Urinary bladder (tissue), 4 donors: Measurements from ENCODE around the gene ITPR2. TPM values are rescaled to one million over a fixed set of nuclear protein-coding genes. Genes with fewer than 3 reads are reported as not detected.

ENCODE experiments used
- DNase-seq: peaks from one replicate; pipeline ENCODE4 v3.0.0-alpha.2; 2015; ENCODE audit errors: extremely low spot score
- H3K27ac ChIP-seq: one replicate; pipeline ENCODE4 v1.5.1; 2013; ENCODE audit warnings: low read depth, mild to moderate bottlenecking, moderate library complexity
- H3K36me3 ChIP-seq: one replicate; pipeline ENCODE4 v1.6.1; 2013; ENCODE audit warnings: mild to moderate bottlenecking, moderate library complexity; ENCODE audit not compliant: insufficient read depth
- H3K4me1 ChIP-seq: one replicate; pipeline ENCODE4 v1.6.1; 2013; ENCODE audit warnings: mild to moderate bottlenecking, moderate library complexity; ENCODE audit not compliant: insufficient read depth
- H3K4me3 ChIP-seq: one replicate; pipeline ENCODE4 v1.5.1; 2013; ENCODE audit warnings: low read depth, low read length
- WGBS: extraction: QIAGEN DNeasy Blood & Tissue Kit; methylation state at CpG from one replicate; pipeline ENCODE4 v1.1.7; 2013; 5-methylcytosine and 5-hydroxymethylcytosine counted together
- polyA plus RNA-seq: library from polyadenylated mRNA; stranded (reverse); fragments of 200-250 nt; gene quantifications from one replicate; pipeline ENCODE4 v1.2.3, GENCODE V29; 2013
- total RNA-seq: library from RNA; depleted of rRNA; stranded (reverse); fragments of >200 nt; gene quantifications from one replicate; pipeline ENCODE4 v1.2.3, GENCODE V29; 2014
- donor health status: healthy with polysubstance abuse.
- donor health status: healthy.

ITPR2 gene
- total and polyA plus RNA-seq, 2 donors = 5.6 to 48.2 TPM

GRCh38 chr12:26399381-26399780 is 433.6 kb downstream of the ITPR2 start:
- peaks cover 2% of the 10 kb centered on the region for H3K36me3 ChIP-seq
- WGBS = 90% methylated on average over 1 of the region's 1 CpG

GRCh38 chr12:26396402-26396801 is 436.6 kb downstream of the ITPR2 start:
- no peak overlapping the region for H3K27ac ChIP-seq
- H3K4me1 ChIP-seq = no peaks in the 10 kb centered on the region
- DNase-seq = no peak
- H3K4me3 ChIP-seq = no peak overlapping the region
- H3K36me3 ChIP-seq = no peaks in the 10 kb centered on the region
- 89% methylated on average over 3 of the region's 3 CpGs for WGBS

More at GRCh38 chr12:26399381-26399780, 433.6 kb downstream of the ITPR2 start:
- Histone ChIP-seq H3K27ac (no peak overlapping the region), H3K4me1 (no peaks in the 10 kb centered on the region), H3K4me3 (no peak overlapping the region)
- DNase-seq = no peak

GRCh38 chr12:26389343-26389742 is 443.7 kb downstream of the ITPR2 start:
- Histone ChIP-seq H3K27ac (no peak overlapping the region), H3K4me3 (no peak overlapping the region), H3K4me1 (no peaks in the 10 kb centered on the region), H3K36me3 (peaks cover 2% of the 10 kb centered on the region)
- 91% methylated on average over 1 of the region's 1 CpG for WGBS
- no peak for DNase-seq

GRCh38 chr12:26384536-26384935 is 448.5 kb downstream of the ITPR2 start:
- DNase-seq = no peak
- Histone ChIP-seq H3K4me1 (no peaks in the 10 kb centered on the region), H3K27ac (no peak overlapping the region), H3K4me3 (no peak overlapping the region), H3K36me3 (peaks cover 2% of the 10 kb centered on the region)
- WGBS = 78% methylated on average over 1 of the region's 1 CpG

- peaks cover 2% of the 10 kb centered on the region for H3K36me3 ChIP-seq
- no peak overlapping the region for H3K4me3 ChIP-seq
- WGBS = 100% methylated on average over 1 of the region's 1 CpG
- H3K27ac ChIP-seq = no peak overlapping the region
- DNase-seq = no peak
- no peaks in the 10 kb centered on the region for H3K4me1 ChIP-seq
These were observed 450.0 kb downstream of the ITPR2 start for GRCh38 chr12:26383041-26383440.

- no peak overlapping the region for H3K4me3 ChIP-seq
- no peaks in the 10 kb centered on the region for H3K36me3 ChIP-seq
- DNase-seq = no peak
- no peaks in the 10 kb centered on the region for H3K4me1 ChIP-seq
- WGBS = 45% methylated on average over 1 of the region's 1 CpG
- H3K27ac ChIP-seq = no peak overlapping the region
These were observed 452.1 kb downstream of the ITPR2 start for GRCh38 chr12:26380897-26381296.

GRCh38 chr12:26379777-26380467 is 453.1 kb downstream of the ITPR2 start:
- Histone ChIP-seq H3K4me1 (no peaks in the 10 kb centered on the region), H3K36me3 (no peaks in the 10 kb centered on the region), H3K27ac (no peak overlapping the region), H3K4me3 (no peak overlapping the region)
- 93% methylated on average over 2 of the region's 2 CpGs for WGBS
- no peak for DNase-seq

GRCh38 chr12:26378711-26379110 is 454.3 kb downstream of the ITPR2 start:
- no peaks in the 10 kb centered on the region for H3K4me1 ChIP-seq
- no peak overlapping the region for H3K4me3 ChIP-seq
- DNase-seq = no peak
- H3K36me3 ChIP-seq = no peaks in the 10 kb centered on the region
- WGBS = 77% methylated on average over 6 of the region's 6 CpGs
- no peak overlapping the region for H3K27ac ChIP-seq

- no peak overlapping the region for H3K4me3 ChIP-seq
- no peak for DNase-seq
- H3K4me1 ChIP-seq = no peaks in the 10 kb centered on the region
- 56% methylated on average over 2 of the region's 2 CpGs for WGBS
- no peak overlapping the region for H3K27ac ChIP-seq
- H3K36me3 ChIP-seq = no peaks in the 10 kb centered on the region
These were observed 457.9 kb downstream of the ITPR2 start for GRCh38 chr12:26374934-26375680.

- Histone ChIP-seq H3K36me3 (no peaks in the 10 kb centered on the region), H3K27ac (peak overlapping the region; percentile 43), H3K4me1 (no peaks in the 10 kb centered on the region), H3K4me3 (no peak overlapping the region)
- WGBS = 86% methylated on average over 7 of the region's 7 CpGs
- peak; percentile 48 for DNase-seq
These were observed 459.1 kb downstream of the ITPR2 start for GRCh38 chr12:26373606-26374495.

- DNase-seq = no peak
- H3K4me3 ChIP-seq = no peak overlapping the region
- 89% methylated on average over 6 of the region's 6 CpGs for WGBS
These were observed 460.1 kb downstream of the ITPR2 start for GRCh38 chr12:26372866-26373265.

GRCh38 chr12:26370098-26370497 is 462.9 kb downstream of the ITPR2 start:
- H3K36me3 ChIP-seq = no peaks in the 10 kb centered on the region
- 91% methylated on average over 2 of the region's 2 CpGs for WGBS
- no peak overlapping the region for H3K27ac ChIP-seq

More at GRCh38 chr12:26372866-26373265, 460.1 kb downstream of the ITPR2 start:
- Histone ChIP-seq H3K36me3 (no peaks in the 10 kb centered on the region), H3K4me1 (no peaks in the 10 kb centered on the region), H3K27ac (no peak overlapping the region)

GRCh38 chr12:26369588-26369987 is 463.4 kb downstream of the ITPR2 start:
- WGBS = 62% methylated on average over 4 of the region's 4 CpGs
- no peak for DNase-seq
- Histone ChIP-seq H3K36me3 (no peaks in the 10 kb centered on the region), H3K4me3 (no peak overlapping the region), H3K27ac (no peak overlapping the region), H3K4me1 (no peaks in the 10 kb centered on the region)

More at GRCh38 chr12:26370098-26370497, 462.9 kb downstream of the ITPR2 start:
- no peaks in the 10 kb centered on the region for H3K4me1 ChIP-seq
- no peak overlapping the region for H3K4me3 ChIP-seq
- no peak for DNase-seq
